Brain pericyte (primary cell): ENCODE results near the gene RALGAPA2.

Source experiments
- DNase-seq: peaks from one replicate; pipeline ENCODE4 v3.0.0-alpha.2; 2012; ENCODE audit warnings: low read depth, low spot score

RALGAPA2 gene

DNA sequence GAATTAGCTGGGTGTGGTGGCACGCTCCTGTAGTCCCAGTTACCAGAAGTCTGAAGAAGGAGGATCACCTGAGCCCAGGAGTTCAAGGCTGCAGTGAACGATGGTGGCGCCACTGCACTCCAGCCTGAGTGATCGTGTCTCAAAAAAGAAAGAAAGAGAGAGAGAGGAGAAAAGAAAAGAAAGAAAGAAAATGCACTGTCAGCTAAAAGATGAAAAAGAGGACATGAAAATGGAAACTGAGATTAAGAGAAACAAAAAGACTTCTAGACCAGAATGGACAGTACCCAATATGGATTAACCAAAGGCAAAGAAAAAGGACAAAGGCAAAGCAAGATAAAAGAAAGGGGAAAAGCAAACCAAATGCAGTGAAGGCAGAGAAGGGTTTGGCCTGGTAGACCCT, 9.0 kb upstream of the RALGAPA2 start:
- DNase-seq, result no peak

- no peak for DNase-seq
Observed at GRCh38 chr20:20720158-20720557, 7.7 kb upstream of the RALGAPA2 start.

DNA sequence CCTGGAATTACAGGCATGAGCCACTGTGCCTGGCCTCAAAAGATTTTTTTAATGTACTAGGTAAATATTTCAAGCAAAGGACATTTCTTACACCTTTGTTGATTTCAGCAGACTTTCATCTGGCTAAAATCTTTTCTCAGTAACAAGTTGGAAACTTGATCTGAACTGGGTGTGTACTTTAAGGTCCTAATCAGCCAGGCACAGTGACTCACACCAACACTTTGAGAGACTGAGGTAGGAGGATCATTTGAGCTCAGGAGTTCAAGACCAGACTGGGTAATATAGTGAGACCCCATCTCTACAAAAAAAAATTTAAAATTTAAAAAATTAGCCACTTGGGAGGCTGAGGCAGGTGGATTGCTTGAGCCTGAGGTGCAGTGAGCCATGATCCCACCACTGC, 7.0 kb upstream of the RALGAPA2 start:
- DNase-seq, result no peak

- DNase-seq, result no peak
Observed at GRCh38 chr20:20713244-20713765, 861 bp upstream of the RALGAPA2 start.

DNA sequence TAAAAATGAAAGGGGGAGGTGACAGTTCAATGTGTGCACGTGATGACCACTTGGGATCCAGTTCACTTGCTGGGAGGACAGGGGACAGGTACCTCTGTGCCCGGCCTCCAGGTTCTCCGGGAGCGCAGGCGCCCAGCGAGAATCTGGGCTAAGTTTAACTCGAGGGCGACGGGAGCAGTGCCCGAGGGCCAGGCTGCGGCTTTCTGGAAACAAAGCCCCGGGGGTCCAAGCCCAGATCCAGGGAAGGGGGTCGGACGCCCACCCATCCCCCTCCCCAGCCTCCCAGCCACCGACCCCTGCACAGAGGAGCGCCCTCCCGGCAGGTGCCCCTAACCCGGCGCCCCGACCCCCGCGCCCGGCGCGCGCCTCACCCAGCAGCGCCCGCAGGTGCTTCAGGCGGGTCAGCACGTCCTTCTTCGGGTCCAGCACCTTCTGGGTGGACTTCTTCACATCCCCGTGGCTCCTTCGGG, 405 bp downstream of the RALGAPA2 start:
- DNase-seq, result no peak

DNA sequence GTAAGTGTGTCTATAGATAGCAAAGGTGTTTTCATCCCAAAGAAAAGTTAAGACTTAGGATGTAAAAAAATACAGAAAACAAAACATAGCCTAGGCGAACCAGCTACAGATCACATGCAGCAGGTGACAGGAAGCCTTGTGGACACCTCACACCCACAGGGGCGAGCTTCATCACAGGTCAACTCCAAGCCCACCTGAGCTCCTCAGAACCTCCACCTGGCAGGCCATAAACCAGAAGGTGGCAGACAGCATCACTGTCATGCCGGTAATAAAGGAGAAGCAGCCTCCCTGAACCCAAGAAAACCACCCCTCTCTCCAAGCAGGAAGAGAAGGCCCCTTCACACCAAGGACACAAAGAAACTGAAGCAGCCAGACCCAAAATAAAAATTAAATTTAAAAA, 1.0 kb downstream of the RALGAPA2 start:
- DNase-seq, result no peak

DNA sequence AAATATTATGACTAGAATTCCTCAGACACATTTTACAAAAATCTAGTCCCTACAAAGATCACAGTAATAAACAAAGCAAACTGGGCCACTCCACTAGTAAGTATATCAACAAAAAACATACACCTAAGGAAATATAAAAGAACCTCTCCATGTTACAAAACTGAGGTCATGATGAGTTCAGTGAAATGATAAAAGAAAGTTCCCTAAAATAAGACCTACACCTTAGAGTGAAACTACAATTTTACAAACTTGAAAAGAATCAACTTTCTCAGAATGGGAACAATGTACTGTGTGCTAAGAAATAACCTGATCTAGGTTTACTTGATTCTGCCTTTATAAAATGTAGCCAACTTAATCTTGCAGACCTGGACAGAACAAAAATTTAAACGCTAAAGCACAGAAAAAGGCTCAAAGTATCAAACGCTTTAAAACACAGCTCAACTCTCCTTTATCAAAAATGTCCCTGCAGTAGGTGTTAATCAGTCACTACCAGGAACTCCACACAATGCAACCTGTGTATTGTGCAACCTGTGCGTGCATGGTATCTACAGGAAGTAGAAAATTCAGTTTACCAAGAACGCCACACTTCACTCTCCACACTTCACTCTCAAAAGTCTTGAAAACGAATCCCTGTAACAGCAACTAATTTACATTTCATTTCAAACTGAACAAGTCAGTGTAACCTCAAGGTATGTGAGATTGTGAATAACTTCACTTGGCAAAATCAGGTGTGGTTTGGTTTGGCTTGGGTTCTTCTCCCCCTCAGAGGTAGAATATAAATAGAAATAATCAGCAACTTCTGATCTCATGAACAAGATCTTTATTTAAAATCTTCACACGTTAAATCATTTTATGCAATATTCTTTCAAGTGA, 1.8 kb downstream of the RALGAPA2 start:
- no peak for DNase-seq

- no peak for DNase-seq
Observed at GRCh38 chr20:20709887-20710286, 2.6 kb downstream of the RALGAPA2 start.

- DNase-seq, result no peak
Observed at GRCh38 chr20:20706285-20706684, 6.2 kb downstream of the RALGAPA2 start.

DNA sequence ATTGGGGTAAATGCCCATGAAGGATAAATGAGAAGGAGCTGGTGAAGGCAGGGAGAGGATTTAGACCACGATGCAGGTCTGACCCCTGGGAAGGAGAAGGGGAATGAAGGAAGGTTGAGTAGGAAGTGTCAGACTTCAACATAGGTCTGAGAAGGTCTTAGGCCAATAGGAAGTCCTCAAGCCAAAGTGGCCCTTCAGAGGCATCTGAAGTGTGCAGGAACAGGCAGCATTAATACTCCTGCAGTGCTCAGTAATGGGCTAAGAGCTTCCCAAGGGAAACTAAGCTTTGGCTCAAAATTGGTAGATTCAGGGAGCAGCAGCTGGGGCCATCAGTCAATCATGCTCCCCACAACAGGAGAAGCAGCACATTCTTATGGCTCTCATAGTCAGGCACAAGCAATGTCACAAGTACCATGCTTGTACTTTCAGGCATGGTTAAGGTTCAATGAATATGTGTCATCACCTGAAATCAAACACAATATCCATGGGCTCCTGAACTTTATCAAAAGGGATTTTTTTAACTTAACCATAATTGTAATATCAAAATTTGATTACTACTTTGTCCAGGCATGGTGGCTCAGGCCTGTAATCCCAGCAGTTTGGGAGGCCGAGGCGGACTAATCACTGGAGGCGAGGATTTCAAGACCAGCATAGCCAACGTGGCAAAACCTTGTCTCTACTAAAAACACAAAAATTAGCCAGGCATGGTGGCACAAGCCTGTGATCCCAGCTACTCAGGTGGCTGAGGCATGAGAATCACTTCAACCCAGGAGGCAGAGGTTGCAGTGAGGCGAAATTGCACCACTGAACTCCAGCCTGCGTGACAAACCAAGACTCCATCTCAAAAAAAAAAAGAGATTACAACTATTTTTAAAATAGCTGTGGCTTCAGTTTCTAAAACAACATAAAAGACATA, 9.9 kb downstream of the RALGAPA2 start:
- no peak for DNase-seq

DNA sequence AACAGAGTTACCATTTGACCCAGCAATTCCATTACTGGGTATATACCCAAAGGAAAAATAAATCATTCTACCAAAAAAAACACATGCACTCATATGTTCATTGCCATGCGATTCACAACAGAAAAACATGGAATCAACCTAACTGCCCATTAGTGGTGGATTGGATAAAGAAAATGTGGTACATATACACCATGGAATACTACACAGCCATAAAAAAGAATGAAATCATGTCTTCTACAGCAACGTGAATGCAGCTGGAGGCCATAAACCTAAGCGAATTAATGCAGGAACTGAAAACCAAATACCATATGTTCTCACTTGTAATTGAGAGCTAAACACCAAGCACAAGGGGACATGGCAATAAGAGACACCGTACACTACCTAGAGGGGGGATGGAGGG, 12.5 kb downstream of the RALGAPA2 start:
- no peak for DNase-seq

- peak; percentile 68 for DNase-seq
Observed at GRCh38 chr20:20699144-20699543, 13.3 kb downstream of the RALGAPA2 start.

DNA sequence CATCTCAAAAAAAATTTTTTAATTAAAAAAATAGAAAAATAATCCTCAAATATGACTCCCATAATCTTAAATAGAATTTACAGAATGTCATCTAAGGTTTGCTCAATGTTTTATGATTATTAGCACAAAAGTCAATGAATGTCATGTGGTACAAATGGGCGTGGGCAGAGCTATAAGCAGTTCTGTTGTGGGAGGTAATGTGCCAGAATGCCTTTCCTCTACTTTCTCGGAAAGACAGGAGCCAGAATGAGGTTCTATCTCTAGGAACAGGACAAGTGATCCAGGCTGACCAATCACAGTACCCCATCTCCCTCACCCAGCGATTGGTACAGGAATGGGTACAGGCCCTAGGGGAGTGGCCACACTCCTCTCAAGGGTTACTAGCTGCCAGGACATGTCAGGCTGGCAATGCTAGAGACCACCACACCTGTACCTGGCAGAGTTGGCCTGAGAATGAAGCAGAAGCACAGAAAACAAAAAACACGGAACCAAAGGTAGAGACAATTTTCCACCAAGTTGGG, 15.1 kb downstream of the RALGAPA2 start:
- DNase-seq, result no peak

DNA sequence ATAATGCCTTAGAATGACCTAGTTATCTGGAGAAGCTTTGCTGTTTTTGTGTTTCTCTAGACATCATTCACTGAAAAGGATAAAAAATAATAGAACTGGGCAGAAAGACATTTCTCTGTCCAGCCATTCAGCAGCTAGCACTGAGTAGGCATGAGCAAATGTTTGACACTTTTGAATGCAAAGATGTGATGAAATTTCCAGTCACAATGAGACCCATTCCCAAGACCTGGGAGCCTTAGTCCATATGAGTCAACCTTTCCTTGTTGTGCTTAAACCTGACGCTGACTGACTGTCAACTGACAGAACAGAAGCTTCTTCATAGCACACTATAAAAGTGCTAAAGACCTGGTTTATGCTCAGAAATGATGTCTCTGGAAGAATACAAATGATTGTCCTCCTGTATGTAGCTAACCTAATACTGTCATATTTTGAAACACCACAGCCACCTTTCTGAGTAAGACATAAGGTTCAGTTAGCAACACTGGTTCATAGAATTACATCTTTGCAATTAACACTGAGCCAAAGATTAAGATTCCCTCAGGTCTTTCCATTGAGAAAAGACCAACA, 17.1 kb downstream of the RALGAPA2 start:
- DNase-seq, result no peak

DNA sequence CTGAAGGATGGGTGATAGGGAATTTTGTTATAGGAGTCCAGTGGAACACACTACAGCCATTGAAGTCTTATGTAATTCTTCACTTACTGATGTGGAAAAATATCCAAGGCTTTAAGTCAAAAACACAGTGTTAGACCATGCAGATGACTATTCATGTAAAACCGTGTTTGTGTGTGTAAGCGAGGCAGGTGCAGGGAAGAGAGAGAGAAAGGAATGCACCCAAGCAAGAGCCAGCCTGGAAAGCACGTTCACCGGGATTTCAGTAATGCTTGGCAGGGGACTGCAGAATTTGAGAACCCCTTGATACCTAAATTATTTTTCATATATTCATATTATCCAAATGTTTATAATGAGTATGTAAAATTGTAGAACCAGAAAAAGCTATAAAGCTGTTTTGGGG, 17.9 kb downstream of the RALGAPA2 start:
- DNase-seq, result no peak

GRCh38 chr20:20692587-20692986, 19.9 kb downstream of the RALGAPA2 start:
- DNase-seq, result no peak

- no peak for DNase-seq
Observed at GRCh38 chr20:20691477-20692235, 20.8 kb downstream of the RALGAPA2 start.

DNA sequence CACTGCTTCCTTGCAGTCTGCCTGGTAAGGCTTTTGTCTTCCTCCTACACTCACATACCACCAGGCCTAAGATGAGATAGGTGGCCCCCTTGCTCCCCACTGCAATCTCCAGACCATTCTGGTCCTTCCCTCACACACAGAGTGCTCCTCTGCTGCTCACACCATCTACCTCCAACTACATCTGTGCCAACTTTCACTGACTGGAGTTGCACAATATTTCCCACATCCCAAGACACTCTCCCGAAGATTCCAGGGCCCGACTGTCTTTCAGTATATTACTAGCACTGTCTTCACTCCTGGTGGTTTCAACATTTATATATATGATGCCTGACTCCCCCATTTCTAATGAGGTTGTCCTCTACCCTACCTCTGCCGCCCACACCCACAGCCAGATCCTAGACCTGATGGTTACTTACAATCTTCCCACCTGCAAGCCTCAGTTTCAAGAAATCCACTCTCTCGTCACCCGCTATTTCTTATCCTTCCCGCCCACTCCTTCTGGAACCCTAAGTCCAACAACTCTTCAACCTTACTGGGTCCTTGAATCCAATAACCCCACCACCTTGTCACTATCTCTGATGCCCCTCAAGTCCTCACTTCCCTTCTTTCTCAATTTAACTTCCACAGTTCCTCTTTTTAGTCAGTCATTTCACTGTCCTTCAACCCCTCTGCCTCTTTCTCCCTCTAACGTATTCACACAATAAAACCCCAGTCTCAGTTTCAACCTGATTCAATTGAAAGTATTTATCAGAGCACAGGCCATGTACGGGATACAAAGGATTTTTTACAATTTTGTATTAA, 21.6 kb downstream of the RALGAPA2 start:
- no peak for DNase-seq

GRCh38 chr20:20687319-20687718, 25.1 kb downstream of the RALGAPA2 start:
- DNase-seq, result no peak

DNA sequence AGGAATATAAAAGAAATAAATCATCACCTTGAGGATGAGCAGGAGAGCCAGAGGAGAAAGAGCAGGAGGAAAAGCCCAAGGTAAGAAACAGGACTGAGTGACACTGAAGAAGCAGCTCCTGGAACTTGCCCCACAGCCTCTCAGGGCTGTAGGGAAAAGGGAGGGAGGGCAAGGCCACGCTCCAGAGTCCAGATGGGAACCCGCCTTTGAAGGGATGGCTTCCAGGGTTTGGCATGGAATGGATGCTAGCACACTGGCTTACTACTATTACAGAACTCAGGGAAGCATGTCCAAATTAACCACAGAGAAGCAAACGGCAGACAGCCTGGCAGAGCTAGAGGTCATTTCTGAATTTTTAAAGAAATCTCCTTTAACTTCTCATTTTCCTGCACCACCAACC, 26.8 kb downstream of the RALGAPA2 start:
- DNase-seq, result no peak
